HG02623 (cell line): ENCODE results near the gene STX12.
A peak's percentile ranks its signal among the peaks of the same experiment; 100 is the strongest.
"Not testable (repeated sequence)": the region's sequence is repeated elsewhere in the genome, so short reads cannot be mapped to it uniquely, and the experiment has no call there.

Experiments
- ATAC-seq: cut with Tn5 transposase; IDR thresholded peaks from one replicate; pipeline ENCODE4 v1.9.1; 2021; ENCODE audit warnings: moderate library complexity; ENCODE audit not compliant: unreplicated experiment

STX12 gene

GRCh38 chr1:27829339-27829960 is 56.4 kb downstream of the STX12 start:
- not testable (repeated sequence) for ATAC-seq

GRCh38 chr1:27830621-27831440 is 57.8 kb downstream of the STX12 start, which contains the start of gene PPP1R8:
TSS of gene PPP1R8 (plus strand) at chr1:27830782. CDS start at chr1:27830836, 54 bp downstream.
- ATAC-seq = peak; percentile 84

GRCh38 chr1:27831568-27832410 is 58.8 kb downstream of the STX12 start:
- no peak for ATAC-seq

- ATAC-seq = no peak
Observed at GRCh38 chr1:27832762-27833161, 59.7 kb downstream of the STX12 start.

GRCh38 chr1:27833470-27833869 is 60.5 kb downstream of the STX12 start:
- ATAC-seq = no peak

- no peak for ATAC-seq
Observed at GRCh38 chr1:27835046-27835445, 62.0 kb downstream of the STX12 start.

- ATAC-seq = no peak
Observed at GRCh38 chr1:27835501-27835900, 62.5 kb downstream of the STX12 start.

- no peak for ATAC-seq
Observed at GRCh38 chr1:27849951-27850350, 76.9 kb downstream of the STX12 start.

GRCh38 chr1:27855085-27855484 is 82.1 kb downstream of the STX12 start:
- ATAC-seq = no peak

GRCh38 chr1:27856561-27857343 is 83.7 kb downstream of the STX12 start:
- no peak for ATAC-seq

GRCh38 chr1:27857552-27857951 is 84.5 kb downstream of the STX12 start:
- ATAC-seq = not testable (repeated sequence)

- peak; percentile 60 for ATAC-seq
Observed at GRCh38 chr1:27858072-27858948, 85.3 kb downstream of the STX12 start.

GRCh38 chr1:27858949-27859576 is 86.0 kb downstream of the STX12 start:
- no peak for ATAC-seq

GRCh38 chr1:27861436-27861835 is 88.4 kb downstream of the STX12 start:
- no peak for ATAC-seq

GRCh38 chr1:27862004-27862403 is 89.0 kb downstream of the STX12 start:
- no peak for ATAC-seq

GRCh38 chr1:27862671-27863537 is 89.9 kb downstream of the STX12 start:
- peak; percentile 40 for ATAC-seq

GRCh38 chr1:27863538-27863915 is 90.5 kb downstream of the STX12 start:
- no peak for ATAC-seq

GRCh38 chr1:27864264-27864895 is 91.4 kb downstream of the STX12 start:
- ATAC-seq = no peak
